ENCODE data around the gene UFD1.
"Not testable (repeated sequence)": the region's sequence is repeated elsewhere in the genome, so short reads cannot be mapped to it uniquely, and the experiment has no call there.

UFD1 gene

DNA sequence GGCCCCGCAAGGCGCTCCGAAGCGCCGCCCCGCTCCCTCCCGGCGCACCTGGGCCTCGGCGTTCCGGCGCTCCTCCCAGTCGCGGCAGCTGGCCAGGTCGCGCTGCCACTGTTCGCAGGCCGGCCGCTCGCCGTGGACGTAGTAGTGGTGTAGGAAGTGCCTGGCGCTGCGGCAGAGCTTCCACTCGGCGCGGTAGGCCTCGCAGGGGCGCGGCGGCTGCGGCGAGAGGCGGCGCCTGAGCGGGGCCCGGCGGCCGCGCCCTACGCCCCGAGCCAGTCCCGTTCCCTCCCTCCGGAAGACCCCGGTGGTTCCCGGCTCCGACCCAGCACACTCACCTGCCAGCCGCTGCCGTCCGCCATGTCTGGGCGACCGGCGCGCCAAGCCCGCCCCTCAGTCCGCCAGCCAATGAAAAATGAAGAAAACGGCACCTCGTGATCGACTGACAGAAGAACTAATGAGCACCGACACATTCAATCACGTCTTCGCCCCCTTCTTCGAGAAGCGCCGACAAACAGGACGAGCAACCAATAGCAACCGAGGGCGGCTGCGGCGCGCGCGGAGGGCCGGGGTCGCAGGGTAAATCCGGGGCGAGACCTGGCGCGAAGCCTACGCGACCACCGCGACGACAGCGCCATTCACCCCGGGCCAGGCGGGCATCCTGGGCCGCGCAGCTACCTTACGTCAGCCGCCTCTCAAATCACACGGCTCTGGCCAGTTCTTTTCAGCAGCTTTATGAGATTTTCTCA is 31.5 kb downstream of the UFD1 start, which contains the start of gene C22orf39:
Gene C22orf39, minus strand, starts transcription at position 382 of the 746 bp plus-strand sequence. Its CDS starts 23 bp downstream, at position 359.
- peak; percentile 89 for DNase-seq

DNA sequence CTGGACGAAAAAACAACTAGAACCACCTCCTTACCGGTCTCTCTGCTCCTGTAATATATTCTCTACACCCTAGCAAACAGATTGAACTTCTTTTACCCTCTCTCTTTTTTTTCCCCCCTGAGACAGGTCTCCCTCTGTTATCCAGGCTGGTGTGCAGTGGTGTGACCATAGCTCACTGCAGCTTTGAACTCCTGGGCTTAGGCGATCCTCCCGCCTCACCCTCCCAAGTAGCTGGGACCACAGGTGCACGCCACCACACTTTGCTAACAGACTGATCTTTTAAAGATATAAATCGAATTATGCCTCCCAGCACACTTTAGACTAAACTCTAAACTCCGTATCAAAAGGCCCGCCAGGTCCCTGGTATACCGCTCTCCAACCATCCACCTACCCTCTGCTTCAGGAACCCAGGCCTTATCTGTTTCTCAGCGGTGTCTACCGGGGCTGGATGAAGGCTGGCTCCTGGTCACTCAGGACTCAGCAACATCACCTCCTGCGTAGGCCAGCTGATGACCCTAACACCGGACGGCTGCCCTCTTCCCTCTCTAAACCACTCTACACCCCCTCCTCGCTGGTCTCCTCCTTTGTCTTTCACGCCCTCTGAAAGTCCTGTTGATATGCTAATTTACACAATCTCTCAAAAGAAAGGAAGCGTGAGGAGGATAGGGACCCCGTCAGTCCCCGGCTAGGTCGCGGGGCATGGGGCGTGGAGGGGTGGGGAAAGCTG is 32.2 kb downstream of the UFD1 start:
- DNase-seq = no peak

DNA sequence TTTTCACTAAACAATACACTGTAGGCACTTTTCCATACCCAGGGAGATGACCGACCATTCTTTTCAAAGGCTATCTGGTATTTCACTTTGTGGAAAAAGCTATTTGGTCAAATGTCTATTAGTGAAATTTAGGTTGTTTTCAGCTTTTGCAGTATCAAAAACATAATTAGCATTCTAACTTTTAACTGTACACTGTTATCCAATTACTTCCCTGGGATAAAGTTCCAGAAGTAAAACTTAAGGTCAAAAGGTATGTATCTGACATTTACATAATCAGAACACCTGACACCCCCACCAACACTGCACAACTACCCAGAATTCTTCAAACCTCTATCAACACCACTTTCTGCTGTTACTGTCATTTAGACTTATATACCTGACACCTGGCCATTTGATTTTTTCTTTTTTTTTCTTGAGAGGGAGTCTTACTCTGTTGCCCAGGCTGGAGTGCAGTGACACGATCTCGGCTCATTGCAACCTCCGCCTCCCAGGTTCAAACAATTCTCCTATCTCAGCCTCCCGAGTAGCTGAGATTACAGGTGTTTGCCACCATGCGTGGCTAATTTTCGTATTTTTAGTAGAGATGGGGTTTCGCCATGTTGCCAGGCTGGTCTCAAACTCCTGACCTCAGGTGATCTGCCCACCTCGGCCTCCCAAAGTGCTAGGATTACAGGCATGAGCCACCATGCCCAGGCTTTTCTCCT is 33.6 kb downstream of the UFD1 start:
- not testable (repeated sequence) for DNase-seq

DNA sequence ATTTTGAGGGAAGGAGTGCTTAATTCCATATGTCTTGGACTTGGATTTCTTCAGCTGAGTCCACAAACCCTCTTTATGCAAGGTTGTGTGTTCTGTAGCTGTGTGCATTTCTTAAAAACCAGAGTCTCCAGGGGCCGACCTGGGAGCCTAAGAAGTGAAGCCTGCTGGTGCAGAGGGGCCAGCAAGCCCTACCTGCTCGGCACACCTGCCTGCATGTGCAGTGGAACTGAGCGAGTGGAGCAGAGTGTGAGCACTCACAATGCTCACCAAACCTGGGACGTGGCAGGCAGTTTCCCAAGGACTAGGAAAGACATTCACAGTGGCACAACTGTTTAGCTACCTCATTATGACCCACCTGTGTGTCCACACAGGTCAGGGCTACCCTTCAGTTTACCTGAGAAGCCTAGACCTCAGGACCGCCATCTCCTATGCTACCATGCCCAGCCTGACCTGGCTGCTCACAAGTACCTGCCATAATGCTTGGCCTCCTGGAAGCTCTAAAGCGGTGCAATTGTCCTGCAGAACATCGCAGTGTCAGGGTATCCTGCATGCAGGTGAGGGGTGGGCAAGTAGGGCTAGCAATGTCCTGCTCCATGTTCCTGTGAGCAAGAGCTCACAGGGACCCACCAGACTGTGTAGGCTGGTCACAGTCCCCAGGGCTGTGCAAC is 35.3 kb downstream of the UFD1 start:
- no peak for DNase-seq

DNA sequence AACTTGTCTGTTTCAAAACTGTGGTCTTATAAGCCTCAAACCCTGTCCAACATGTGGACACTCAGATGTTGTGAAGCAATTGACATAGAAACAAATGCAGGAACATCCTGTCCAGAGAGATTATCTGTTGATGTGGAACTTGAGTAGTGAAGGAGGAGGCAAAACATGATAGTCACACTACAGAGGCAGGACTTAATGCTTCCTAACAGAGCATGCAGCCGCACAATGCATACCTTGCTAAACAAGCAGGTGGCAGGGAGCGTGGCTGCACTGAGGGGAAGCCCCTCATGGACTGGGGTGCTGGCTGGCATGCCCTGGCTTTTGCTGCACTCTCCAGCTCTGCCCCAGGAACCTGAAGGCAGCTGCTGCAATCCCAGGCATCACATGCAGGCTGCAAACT is 36.8 kb downstream of the UFD1 start:
- DNase-seq = no peak

DNA sequence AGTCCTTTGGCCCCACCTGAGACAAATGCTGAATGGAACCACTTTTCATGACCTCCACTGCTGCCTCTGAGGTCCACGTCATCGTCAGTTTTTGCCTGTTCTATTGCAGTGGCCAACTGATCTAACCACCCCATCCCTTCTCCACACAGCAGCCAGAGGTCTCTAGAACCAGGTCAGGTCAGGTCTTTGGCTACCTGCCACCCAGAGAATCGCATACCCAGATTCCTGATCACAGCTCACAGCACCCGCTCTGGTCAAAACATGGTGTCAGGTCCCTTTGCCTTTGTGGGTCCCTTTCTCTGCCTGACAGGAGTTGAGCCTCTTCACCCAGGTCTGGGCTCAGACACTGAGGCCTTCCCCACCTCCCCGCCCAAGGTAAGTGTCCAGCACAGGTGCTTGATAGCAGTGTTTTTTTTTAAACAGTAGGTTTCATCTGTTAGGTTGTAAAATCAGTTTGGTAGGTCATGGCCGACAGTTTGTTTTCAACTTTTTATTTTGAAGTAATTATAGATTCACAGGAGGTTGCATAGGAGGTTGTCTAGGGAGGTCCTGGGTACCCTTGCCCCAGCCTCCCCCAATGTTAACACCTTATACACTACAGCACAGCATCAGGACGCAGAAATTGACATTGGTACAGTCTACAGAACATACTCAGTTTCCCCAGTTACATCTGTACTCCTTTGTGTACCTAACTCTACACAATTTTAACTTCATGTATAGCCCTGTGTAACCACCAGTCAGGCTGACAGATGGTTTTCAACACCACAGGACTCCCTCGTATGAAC is 38.4 kb downstream of the UFD1 start:
- DNase-seq = no peak

DNA sequence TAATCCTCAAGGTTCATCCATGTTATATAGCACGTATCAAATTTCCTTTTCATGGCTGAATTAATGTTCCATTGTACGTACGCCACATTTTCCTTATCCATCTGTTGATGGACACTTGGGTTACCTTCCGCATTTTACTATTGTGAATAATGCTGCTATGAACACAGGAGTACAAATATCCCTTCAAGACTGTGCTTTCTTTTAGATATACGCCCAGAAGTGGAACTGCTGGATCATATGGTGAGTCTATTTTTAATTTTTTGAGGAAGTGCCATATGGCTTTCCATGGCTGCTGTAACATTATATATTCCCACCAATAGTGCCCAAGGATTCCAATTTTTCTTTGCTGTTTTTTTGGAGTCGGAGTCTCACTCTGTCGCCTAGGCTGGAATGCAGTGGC is 40.7 kb downstream of the UFD1 start:
- DNase-seq = no peak

DNA sequence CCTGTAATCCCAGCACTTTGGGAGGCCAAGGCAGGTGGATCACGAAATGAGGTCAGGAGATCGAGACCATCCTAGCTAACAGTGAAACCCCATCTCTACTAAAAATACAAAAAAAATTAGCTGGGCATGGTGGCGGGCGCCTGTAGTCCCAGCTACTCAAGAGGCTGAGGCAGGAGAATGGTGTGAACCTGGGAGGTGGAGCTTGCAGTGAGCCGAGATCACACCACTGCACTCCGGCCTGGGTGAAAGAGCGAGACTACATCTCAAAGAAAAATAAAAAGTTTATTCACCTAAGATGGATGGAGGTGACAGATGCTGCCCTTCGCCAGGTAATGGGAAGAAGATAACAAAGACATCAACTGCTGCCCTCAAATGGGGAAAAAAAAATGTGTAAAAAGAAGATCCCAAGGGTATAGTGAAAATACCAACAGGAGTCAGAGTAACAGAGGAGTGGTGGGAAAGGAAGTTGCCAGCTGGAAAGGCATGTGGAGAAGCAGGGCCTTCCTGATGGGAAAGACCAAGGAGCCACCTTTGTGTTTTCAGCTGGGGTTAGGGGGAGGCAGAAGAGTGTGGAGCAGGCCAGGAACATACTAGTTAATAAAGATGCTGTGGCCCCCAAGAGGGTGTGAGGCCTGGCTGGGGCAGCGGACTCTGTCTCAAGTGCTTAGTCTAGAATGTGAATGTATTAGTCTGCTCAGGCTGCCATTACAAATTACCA is 42.4 kb downstream of the UFD1 start:
- not testable (repeated sequence) for DNase-seq

DNA sequence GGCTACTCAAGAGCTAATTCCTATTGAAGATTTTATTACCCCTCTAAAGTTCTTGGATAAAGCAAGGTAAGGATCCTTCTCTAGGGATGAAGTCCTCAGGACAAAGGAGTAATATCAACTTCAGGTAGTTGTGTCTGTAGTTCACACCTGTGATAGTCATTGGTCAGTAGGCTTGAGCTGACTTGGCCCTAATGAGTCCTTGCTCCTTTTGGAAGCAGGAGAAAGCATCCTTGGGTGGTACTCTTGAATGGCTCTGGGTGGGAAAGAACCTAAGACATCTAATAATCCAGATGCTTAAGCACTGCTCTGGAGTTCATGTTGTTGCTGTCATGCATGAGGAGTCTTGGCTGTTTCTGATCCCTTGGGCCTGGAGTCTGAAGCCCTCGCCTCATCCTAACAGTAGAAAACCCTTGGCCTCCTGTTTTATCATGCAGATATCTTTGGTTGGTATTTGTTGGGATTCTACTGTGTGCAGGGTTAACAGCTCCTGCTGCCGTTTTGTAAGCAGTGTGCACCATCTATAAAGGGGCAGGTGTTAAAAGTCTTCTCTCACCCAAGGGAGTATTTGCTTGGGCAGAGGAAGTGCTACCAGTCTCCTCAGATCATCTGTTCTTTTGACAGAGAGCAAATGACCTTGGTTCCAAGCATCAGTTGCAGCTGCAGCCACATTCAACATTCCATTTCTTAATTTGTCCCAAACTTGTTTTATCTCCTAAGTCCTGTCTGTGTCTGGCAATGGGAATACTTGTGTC is 44.0 kb downstream of the UFD1 start:
- no peak for DNase-seq

DNA sequence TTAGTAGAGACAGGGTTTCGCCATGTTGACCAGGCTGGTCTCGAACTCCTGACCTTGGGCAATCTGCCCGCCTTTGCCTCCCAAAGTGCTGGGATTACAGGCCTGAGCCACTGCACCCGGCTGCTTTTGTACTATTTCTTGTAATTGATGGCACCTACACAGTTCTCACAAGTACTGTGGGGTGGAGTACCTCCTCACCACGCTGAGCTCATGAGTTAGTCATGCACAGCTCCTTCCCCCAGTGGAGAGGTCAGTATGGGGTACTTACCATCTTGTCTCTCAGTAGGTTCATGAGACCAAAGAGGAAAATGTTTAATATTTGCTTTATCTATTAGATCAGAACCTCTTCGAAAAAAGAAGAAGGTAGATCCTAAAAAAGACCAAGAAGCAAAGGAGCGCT is 44.6 kb downstream of the UFD1 start:
- DNase-seq = no peak

DNA sequence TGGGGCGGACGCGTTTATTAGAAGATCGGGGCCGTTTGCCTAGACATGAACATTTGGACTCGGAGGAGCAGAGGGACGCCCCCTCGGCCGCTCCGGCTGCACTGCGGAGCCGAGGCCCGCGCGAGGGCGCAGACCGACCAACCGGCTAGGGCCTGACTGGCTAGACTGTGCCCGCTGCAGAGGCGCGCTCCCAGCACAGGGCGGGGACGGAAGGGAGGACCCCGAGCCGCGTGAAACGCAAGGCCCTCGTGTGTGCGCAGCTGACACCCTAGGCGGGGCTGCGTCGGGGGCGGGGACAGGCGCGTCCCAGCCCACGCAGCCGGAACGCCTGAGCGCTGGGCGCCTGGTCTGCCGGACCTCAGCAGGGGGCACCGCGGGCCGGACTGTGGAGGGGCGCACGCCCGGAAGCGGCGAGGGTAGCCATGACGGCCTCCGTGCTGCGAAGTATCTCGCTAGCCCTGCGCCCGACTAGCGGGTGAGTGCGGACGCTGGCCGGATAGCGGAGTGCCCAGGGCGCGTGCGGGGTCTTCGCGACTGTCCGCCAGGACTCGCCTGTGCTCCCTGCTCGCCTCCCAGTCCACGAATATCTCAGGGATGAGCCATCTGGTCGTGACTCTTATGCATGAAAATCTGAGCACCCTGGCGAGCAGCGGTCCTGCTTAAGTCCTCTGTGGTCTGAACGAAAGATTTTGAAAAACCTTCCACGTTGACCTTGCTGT is 46.7 kb downstream of the UFD1 start, which contains the start of gene MRPL40:
Gene MRPL40, plus strand, starts transcription at position 413 of the 719 bp plus-strand sequence. Its CDS starts 10 bp downstream, at position 423.
- DNase-seq = peak; percentile 93

DNA sequence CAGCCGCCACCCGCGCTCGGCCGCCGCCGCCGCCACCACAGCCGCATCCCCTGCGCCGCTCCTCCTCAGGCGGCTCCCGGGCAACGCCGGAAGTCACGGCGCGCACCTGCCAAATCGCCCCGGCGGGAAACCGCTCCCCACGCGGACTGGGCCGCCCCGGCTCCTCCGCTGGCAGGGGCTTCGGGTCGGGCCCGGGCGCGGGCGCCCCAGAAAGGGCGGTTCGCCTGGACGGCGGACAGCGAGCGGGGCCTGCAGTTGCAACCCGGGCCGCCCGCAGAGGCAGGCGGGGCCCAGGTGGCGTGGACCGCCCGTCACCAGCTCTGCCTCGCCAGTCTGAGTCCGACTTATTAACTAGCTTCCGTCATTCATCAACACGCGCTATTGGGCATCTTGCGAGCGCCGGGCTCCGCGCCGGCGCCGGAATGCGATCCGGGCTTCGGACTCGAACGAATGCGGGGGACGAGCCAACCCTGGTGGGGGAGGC is 47.3 kb downstream of the UFD1 start, which contains the start of gene HIRA:
Gene HIRA, minus strand, starts transcription at position 85 of the 484 bp plus-strand sequence. CDS start 257 bp downstream, outside the sequence.
- DNase-seq = peak; percentile 86

DNA sequence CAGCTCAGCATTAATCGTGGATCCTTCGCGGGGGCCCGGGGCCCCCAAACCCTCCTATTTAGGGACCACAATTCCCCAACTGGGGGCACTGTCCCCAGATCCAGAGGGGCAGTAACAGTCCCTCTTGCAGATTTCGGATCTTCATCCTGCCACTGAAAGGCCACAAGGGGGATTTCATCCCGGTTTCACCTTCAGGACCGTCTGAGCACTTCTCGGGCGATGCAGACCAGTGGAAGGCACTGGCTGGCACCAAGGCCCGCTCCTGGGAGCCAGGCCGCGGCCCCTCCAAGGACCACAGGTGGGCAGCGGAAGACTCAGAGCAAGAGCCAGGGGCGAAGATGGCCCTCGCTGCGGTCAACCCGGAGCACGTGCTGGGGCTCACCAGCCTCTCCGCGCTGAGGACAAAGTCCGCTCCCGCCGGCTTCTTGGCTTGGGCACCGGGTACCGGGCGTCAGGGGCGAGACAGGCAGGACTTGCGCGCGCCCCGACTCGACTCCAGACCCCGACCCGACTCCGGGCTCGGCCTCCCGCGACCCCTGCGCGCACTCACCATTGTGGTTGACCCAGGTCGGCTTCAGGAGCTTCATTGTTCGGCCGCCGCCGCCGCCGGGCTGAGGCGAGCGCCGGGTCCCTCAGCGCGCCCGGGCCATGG is 48.0 kb downstream of the UFD1 start:
- no peak for DNase-seq

DNA sequence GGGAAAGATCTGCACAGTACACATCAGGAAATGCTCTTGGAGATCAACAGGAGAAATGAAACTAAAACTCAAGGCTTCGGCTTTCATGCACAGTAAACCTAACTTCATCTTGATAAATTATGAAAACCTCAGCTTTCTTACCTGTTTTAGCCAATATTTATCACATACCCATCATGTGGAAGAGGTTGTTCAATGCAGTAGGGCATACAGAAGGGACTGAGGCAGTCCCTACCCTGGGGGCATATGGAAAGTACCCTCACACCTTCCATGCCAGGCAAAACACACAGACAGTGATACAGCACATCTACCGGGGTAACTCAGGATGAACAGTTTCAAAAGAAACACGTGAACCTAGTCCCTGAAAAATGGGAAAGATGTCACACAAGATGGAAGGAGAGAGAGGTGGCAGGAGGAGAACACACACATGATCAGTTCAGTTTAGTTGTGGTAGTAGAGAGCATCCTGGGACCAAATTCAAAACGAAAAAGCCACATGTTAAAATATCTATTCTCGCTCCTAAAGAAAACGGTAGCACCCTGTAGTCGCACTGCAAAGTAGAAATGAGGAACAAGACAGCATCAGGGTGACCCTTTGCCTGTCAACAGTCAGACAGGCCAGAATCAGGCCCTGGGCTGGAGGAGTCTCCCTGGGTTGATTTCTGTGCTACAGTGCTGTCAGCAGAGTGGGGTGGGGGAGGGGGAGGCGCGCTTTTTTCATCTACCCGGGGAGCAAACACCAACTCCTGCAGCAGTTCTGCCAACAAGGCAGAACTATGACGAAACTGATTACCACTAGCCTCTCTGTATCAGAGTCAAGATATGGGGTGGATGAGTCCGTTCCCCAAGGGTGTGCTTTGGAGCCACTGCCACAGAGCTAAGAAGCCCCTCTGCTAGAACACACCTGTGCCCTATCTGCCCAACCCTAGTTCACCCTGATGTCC is 48.8 kb downstream of the UFD1 start:
- DNase-seq = peak; percentile 41

DNA sequence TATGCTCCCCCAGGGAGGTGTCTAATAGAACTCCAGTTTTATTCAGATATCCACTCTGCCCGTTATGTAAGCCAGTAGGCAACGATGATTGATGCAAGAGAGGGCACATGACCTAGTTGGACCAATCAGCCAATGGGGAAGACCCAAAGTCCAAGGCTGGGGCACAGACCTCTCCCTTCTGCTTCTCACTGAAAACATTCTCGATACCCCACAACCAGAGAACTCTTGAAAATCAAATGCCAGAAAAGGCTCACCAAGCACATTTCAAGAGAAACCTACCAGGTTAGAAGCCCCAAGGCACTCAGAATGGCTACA is 54.9 kb downstream of the UFD1 start:
- no peak for DNase-seq

DNA sequence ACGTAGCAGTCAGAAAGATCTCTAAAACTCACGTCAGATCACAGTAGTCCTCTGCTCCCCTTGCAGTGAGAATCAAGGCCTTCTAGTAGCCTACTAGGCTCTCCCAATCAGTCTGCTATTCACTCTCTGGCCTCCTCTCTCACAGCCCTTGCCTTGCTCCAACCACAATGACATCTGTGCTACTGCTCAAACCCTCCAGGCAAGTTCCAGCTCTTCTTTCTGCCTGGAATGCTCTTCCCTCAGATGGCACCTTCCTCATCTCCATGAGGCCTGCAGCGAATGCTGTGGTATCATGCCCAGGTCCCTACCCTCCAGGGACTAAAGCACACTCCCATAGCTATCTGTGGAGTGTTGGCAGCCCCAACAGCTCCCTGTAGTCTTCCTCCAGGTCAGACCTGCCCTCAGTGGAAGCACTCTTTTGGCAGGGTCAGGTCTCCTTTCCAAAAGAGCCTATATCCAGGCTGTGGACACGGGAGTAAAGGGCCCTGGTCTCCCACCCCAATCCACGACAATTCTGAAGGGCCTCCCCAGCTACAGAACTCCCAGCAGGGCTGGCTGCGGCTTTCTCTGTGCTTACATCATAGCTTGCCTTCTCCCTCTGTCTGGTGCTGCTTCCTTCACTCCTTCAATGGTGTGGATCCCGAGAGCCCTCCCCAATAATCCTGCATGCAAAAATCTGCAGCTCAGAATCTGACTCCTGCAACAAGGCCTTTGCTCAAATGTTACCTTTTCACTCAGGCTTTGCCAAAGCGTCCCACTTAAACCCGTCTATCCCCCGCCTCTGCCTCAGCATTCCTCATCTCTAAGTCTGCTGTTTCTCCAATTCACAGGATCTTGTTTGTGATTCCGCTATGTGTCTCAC is 56.3 kb downstream of the UFD1 start:
- DNase-seq = no peak

DNA sequence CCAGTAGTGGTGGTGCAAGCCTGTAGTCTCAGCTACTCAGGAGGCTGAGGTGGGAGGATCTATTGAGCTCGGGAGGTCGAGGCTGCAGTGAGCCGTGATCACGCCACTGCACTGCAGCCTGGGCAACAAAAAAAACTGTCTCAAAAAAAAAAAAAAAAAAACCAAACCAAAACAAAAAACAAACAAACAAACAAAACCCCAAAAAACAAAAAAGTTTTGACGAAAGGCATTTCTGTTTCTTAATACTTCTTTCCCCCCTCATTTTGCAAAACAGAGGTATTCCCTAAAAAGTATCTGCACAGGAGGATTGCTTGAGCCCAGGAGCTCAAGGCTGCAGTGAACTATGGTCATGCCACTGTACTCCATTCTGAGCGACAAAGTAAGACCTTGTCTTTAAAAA is 58.7 kb downstream of the UFD1 start:
- DNase-seq = no peak
